B cell (primary cell): Measurements from ENCODE around the gene CR1. TPM values are rescaled to one million over a fixed set of nuclear protein-coding genes. Genes with fewer than 3 reads are reported as not detected.

ENCODE experiments used
- ATAC-seq: fragments of 200-7000 bp; cut with Tn5 transposase; one replicate; pipeline ENCODE4 v1.10.0; 2021; ENCODE audit warnings: low read depth, mild to moderate bottlenecking, moderate number of reproducible peaks, moderate library complexity
- CTCF ChIA-PET: fragments of 350-600 bp; sonication (Branson Sonifier 250); formaldehyde crosslinking; loops from one replicate; lab custom pipeline; 2021; ENCODE audit warnings: antibody characterized with exemption, inconsistent platforms; lab: Charles Lee
- POLR2A ChIA-PET: fragments of 350-600 bp; sonication (Branson Sonifier 250); formaldehyde crosslinking; loops from one replicate; lab custom pipeline; 2021; ENCODE audit warnings: antibody characterized with exemption; lab: Charles Lee
- DNase-seq: peaks from one replicate; pipeline ENCODE4 v3.0.0; 2013
- H2AFZ ChIP-seq: 2 replicates; pipeline ENCODE4 v1.6.1; 2012; ENCODE audit warnings: mild to moderate bottlenecking, low read depth, low read length; ENCODE audit not compliant: insufficient read depth, poor library complexity, severe bottlenecking
- H3K27ac ChIP-seq, 2 donors: 1 replicate in 1 of 2; 2 replicates in 1 of 2; pipeline ENCODE4 v1.5.1; 2012 to 2013; ENCODE audit warnings: low read length in 2 of 2, mild to moderate bottlenecking in 2 of 2, moderate library complexity in 1 of 2
- H3K27me3 ChIP-seq, 4 experiments: fragments of 200-600 bp in 1 of 4; sonication (generic) in 1 of 4; replicated peaks in 1 of 4; 1 replicate in 2 of 4; 2 replicates in 2 of 4; pipeline versions ENCODE4 v1.6.1 to v1.7.0; 2013 to 2016; ENCODE audit warnings: low read length in 3 of 4, mild to moderate bottlenecking in 2 of 4, mixed read lengths in 1 of 4, moderate library complexity in 1 of 4; ENCODE audit not compliant: insufficient read depth in 4 of 4, control insufficient read depth in 3 of 4; ENCODE audit errors: control extremely low read depth in 1 of 4
- H3K36me3 ChIP-seq, 2 experiments: replicated peaks in 1 of 2; 1 replicate in 1 of 2; 2 replicates in 1 of 2; pipeline versions ENCODE4 v1.6.1 to v1.7.1; 2013; ENCODE audit warnings: low read length in 1 of 2; ENCODE audit not compliant: insufficient read depth in 2 of 2, control insufficient read depth in 1 of 2; ENCODE audit errors: control extremely low read depth in 1 of 2, extremely low read depth in 1 of 2
- H3K4me1 ChIP-seq, 2 donors: fragments of 200-600 bp in 1 of 2; sonication (generic) in 1 of 2; 1 replicate in 1 of 2; 2 replicates in 1 of 2; pipeline versions ENCODE4 v1.5.1 to v1.6.1; 2013 to 2017; ENCODE audit warnings: low read length in 2 of 2; ENCODE audit not compliant: control insufficient read depth in 2 of 2, insufficient read depth in 2 of 2
- H3K4me2 ChIP-seq: replicated peaks from 2 replicates; pipeline ENCODE3; 2012; ENCODE audit warnings: mild to moderate bottlenecking, low read depth, low read length; ENCODE audit not compliant: poor library complexity, severe bottlenecking
- H3K4me3 ChIP-seq, 5 experiments: fragments of 200-600 bp in 1 of 5; sonication (generic) in 1 of 5; 1 replicate in 3 of 5; 2 replicates in 2 of 5; pipeline versions ENCODE4 v1.5.1 to v1.7.0; 2011 to 2016; ENCODE audit warnings: low read length in 4 of 5, mild to moderate bottlenecking in 4 of 5, low read depth in 2 of 5, control low read depth in 1 of 5, moderate library complexity in 1 of 5; ENCODE audit not compliant: insufficient read depth in 1 of 5; ENCODE audit errors: control extremely low read depth in 1 of 5, extremely low read depth in 1 of 5
- H3K79me2 ChIP-seq: fragments of 200-600 bp; sonication (generic); one replicate; pipeline ENCODE4 v1.6.0; 2016; ENCODE audit warnings: low read length; ENCODE audit not compliant: control insufficient read depth, insufficient read depth
- H3K9ac ChIP-seq: fragments of 200-600 bp; sonication (generic); 2 replicates; pipeline ENCODE4 v1.6.1; 2017; ENCODE audit warnings: mild to moderate bottlenecking, low read length, moderate library complexity
- H3K9me3 ChIP-seq, 3 donors: one replicate each; pipeline versions ENCODE4 v1.6.1 to v1.7.1; 2013; ENCODE audit warnings: low read length in 2 of 3; ENCODE audit not compliant: control insufficient read depth in 2 of 3, insufficient read depth in 1 of 3; ENCODE audit errors: control extremely low read depth in 1 of 3
- H4K20me1 ChIP-seq: 2 replicates; pipeline ENCODE4 v1.6.0; 2012; ENCODE audit warnings: mild to moderate bottlenecking, low read length; ENCODE audit not compliant: insufficient read depth, control insufficient read depth, poor library complexity, severe bottlenecking
- H3K27ac Mint-ChIP-seq: one replicate; pipeline ENCODE4 v1.8.0; 2021; ENCODE audit warnings: mixed read lengths
- H3K27me3 Mint-ChIP-seq: one replicate; pipeline ENCODE4 v1.8.0; 2021; ENCODE audit warnings: mixed read lengths
- H3K4me1 Mint-ChIP-seq: one replicate; pipeline ENCODE4 v1.8.0; 2021; ENCODE audit warnings: mixed read lengths
- H3K4me3 Mint-ChIP-seq: one replicate; pipeline ENCODE4 v1.8.0; 2021; ENCODE audit warnings: mixed read lengths
- H3K9me3 Mint-ChIP-seq: one replicate; pipeline ENCODE4 v1.8.0; 2022; ENCODE audit warnings: mixed read lengths; ENCODE audit not compliant: insufficient read depth
- CTCF ChIP-seq: fragments of 200-600 bp; IDR thresholded peaks from one replicate; pipeline ENCODE4 v1.8.0; 2022; ENCODE audit warnings: antibody characterized with exemption, mild to moderate bottlenecking
- EZH2 ChIP-seq: IDR thresholded peaks from 2 replicates; pipeline ENCODE4 v1.6.1; 2012; ENCODE audit warnings: borderline replicate concordance, low read depth, mild to moderate bottlenecking, moderate library complexity, low read length; ENCODE audit not compliant: insufficient read depth, poor library complexity, severe bottlenecking
- WGBS: methylation state at CpG from one replicate; pipeline ENCODE4 v1.1.5; 2013; ENCODE audit warnings: missing lambda C conversion rate; ENCODE audit not compliant: insufficient coverage; 5-methylcytosine and 5-hydroxymethylcytosine counted together
- intact Hi-C: fragments of 100-400 bp; cut with micrococcal nuclease; formaldehyde crosslinking; loops from one replicate; pipeline ENCODE4 v1.10.0; 2022
- polyA plus RNA-seq: library from polyadenylated mRNA; depleted of rRNA; stranded (reverse); fragments of >200 nt; gene quantifications from 2 replicates; pipeline ENCODE4 v1.2.3, GENCODE V29; 2012
- total RNA-seq, 2 donors: library from RNA; stranded (reverse); fragments of 120-200 nt in 1 of 2; gene quantifications; 1 replicate in 1 of 2; 2 replicates in 1 of 2; pipeline versions ENCODE4 v1.2.3 to v1.2.4, GENCODE V29; 2013 to 2022

Gene CR1
- total and polyA plus RNA-seq, 2 donors (not counting 1 experiment from before 2014, with no cell fraction given): 26.4 to 36.7 TPM

GRCh38 chr1:207497941-207498340 is 2.0 kb downstream of the CR1 start:
- Histone ChIP-seq H3K9ac (peak overlapping the region; percentile 73), H4K20me1 (peaks cover 5% of the 10 kb centered on the region), H3K36me3 (peaks cover 0 to 6% of the 10 kb centered on the region in 2 experiments), H3K27me3 (no peaks in the 10 kb centered on the region), H3K9me3 (no peaks in the 10 kb centered on the region), H3K4me3 (peak overlapping the region in 4 of 5 experiments; percentile 54 to 87 (median 72)), H3K4me1 (peaks cover 39 to 45% of the 10 kb centered on the region in 2 donors), H3K79me2 (peaks cover 57% of the 10 kb centered on the region), H3K4me2 (peak overlapping the region; percentile 76), H3K27ac (peak overlapping the region in 1 of 2 donors; percentile 62), H2AFZ (no peak overlapping the region)
- ATAC-seq: no peak
- intact Hi-C loops: loop anchor here (2.0 to 5.0 kb wide), 4 partner anchors 83 to 576 kb away; partner anchors contain the start of genes CD55 and FCMR
- Mint-ChIP-seq H3K27me3 (no peaks in the 10 kb centered on the region), H3K27ac (peak overlapping the region; percentile 96), H3K4me1 (peaks cover 41% of the 10 kb centered on the region), H3K9me3 (no peaks in the 10 kb centered on the region), H3K4me3 (peak overlapping the region; percentile 98)
- peak; percentile 34 for DNase-seq
- ChIA-PET POLR2A (interaction anchor here (0.6 to 2.4 kb wide), 4 partner anchors 38 to 176 kb away, joined by 3 to 7 read pairs (median 4); partner anchors contain the start of genes CD55 and CR2), CTCF (interaction anchor here (0.6 to 6.7 kb wide), 16 partner anchors 13 to 725 kb away, joined by 3 to 209 read pairs (median 16); partner anchors contain the start of genes C4BPB, CD55, CR2 and IL10)
- no peak for TF ChIP-seq CTCF
- no peak for TF ChIP-seq EZH2
- no CpG with 5 or more reads among the region's 5 CpGs for WGBS

GRCh38 chr1:207499573-207499972 is 3.6 kb downstream of the CR1 start:
- intact Hi-C loops: loop anchor here (1.0 to 5.0 kb wide), 10 partner anchors 45 to 577 kb away; partner anchors contain the start of genes CD55, CR2 and FCMR

More at GRCh38 chr1:207499573-207499972, 3.6 kb downstream of the CR1 start:
- no peaks in the 10 kb centered on the region for H3K27me3 ChIP-seq
- H3K4me3 ChIP-seq: no peak overlapping the region
- TF ChIP-seq EZH2 (no peak), CTCF (peak; percentile 96)
- ATAC-seq (peak; percentile 60), DNase-seq (peak; percentile 87)
- no peak overlapping the region for H3K27ac ChIP-seq
- CTCF ChIA-PET: interaction anchor here (0.7 to 6.7 kb wide), 50 partner anchors 10 to 774 kb away, joined by 3 to 209 read pairs (median 5); partner anchors contain the start of genes C4BPA, C4BPB, CD55 and CR2
- no CpG with 5 or more reads among the region's 4 CpGs for WGBS
- POLR2A ChIA-PET: interaction anchor here (1.0 to 2.4 kb wide), 4 partner anchors 45 to 447 kb away, joined by 3 to 7 read pairs (median 5); partner anchors contain the start of genes CD55, CR2 and PFKFB2
- H3K36me3 ChIP-seq: peaks cover 0 to 8% of the 10 kb centered on the region in 2 experiments
- H3K4me1 Mint-ChIP-seq: peaks cover 42% of the 10 kb centered on the region
- H3K9me3 Mint-ChIP-seq: no peaks in the 10 kb centered on the region
- peaks cover 70% of the 10 kb centered on the region for H3K79me2 ChIP-seq
- H4K20me1 ChIP-seq: peaks cover 11% of the 10 kb centered on the region
- H3K4me2 ChIP-seq: no peak overlapping the region
- peaks cover 26 to 31% of the 10 kb centered on the region in 2 donors for H3K4me1 ChIP-seq
- no peak overlapping the region for H3K4me3 Mint-ChIP-seq
- no peak overlapping the region for H3K9ac ChIP-seq
- no peaks in the 10 kb centered on the region for H3K27me3 Mint-ChIP-seq
- no peak overlapping the region for H2AFZ ChIP-seq
- no peaks in the 10 kb centered on the region for H3K9me3 ChIP-seq
- peak overlapping the region; percentile 60 for H3K27ac Mint-ChIP-seq
